Measurements from ENCODE around the gene GALNT14.

Gene GALNT14

DNA sequence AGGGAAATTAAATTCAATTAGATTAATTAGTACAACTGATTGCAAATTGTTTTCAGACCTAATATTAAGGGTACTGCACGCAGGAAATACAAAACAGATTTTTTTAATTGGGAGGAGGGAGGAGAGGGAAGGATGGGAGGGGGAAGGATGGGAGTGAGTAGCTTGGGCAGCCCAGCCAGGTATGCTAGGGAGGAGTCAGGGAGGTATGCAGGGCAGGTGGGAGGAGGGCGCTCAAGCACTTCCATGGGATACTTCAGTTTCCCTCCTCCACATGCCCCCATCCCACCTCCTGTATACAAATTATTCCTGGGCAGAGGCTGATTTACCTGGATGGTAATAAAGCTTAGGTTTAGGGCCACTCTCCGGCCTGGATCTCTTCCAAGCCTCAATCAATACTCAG, 254.4 kb downstream of the GALNT14 start:
- TF ChIP-seq, protein P1, sequence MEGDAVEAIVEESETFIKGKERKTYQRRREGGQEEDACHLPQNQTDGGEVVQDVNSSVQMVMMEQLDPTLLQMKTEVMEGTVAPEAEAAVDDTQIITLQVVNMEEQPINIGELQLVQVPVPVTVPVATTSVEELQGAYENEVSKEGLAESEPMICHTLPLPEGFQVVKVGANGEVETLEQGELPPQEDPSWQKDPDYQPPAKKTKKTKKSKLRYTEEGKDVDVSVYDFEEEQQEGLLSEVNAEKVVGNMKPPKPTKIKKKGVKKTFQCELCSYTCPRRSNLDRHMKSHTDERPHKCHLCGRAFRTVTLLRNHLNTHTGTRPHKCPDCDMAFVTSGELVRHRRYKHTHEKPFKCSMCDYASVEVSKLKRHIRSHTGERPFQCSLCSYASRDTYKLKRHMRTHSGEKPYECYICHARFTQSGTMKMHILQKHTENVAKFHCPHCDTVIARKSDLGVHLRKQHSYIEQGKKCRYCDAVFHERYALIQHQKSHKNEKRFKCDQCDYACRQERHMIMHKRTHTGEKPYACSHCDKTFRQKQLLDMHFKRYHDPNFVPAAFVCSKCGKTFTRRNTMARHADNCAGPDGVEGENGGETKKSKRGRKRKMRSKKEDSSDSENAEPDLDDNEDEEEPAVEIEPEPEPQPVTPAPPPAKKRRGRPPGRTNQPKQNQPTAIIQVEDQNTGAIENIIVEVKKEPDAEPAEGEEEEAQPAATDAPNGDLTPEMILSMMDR (IDR thresholded peaks at IDR 0.05): no peak

DNA sequence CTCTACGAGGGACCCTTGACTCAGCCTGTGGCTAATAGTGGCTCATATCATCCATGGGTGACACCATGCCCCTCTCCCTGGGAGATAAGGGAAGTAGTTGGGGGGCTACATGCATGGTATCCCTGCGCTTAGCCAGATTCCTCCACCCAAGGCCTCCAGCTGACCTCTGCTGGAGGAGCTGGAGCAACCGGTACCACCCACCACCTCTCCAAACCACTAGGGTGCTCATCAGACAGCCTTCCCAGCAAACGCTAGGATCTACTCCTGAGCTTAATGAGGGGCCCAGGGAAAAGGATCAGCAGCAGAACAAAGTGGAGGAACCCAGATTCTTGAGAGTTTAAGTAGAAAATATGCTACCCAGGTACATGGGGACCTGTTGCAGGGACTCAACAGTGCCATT, 255.1 kb downstream of the GALNT14 start:
- TF ChIP-seq, protein P1 (IDR thresholded peaks at IDR 0.05): no peak

DNA sequence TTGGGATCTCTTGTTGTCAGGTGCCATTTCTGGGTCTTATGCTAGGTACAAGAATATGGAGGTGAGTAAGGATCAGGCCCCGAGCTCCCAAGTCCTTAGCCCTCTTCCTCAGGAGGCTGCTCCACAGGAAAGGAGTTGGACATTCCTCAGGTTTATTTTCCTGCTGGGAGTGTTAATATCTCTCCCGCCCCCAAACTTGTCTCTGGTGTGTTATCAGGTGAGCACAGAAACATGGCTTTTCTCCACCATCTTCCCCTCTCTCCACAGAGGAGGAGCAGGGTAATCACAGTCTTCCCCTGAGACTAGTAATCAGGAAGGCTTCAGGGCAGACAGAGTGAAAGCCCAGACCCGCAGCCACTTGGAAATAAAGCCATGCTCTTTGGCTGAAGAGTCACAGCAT, 257.7 kb downstream of the GALNT14 start:
- TF ChIP-seq, protein P1 (IDR thresholded peaks at IDR 0.05): no peak

DNA sequence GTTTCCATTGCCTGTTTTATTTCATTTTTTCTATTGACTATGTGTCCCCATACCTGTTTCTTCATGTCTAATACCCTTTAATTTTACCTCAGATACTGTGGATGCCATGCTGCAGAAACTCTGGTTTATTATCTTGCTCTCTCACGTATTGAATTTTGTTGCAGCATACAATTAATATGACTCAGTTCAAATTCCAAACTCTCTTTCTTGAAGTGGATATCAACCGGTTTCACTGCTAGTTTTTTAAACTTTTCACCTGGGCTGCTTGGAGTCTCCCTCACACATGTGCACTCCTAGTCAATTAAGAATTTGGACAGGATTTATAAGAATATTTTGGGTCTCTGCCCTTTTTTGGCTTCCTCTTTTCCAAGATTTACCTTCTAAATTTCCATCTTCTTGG, 260.4 kb downstream of the GALNT14 start:
- TF ChIP-seq, protein P1 (IDR thresholded peaks at IDR 0.05): no peak

DNA sequence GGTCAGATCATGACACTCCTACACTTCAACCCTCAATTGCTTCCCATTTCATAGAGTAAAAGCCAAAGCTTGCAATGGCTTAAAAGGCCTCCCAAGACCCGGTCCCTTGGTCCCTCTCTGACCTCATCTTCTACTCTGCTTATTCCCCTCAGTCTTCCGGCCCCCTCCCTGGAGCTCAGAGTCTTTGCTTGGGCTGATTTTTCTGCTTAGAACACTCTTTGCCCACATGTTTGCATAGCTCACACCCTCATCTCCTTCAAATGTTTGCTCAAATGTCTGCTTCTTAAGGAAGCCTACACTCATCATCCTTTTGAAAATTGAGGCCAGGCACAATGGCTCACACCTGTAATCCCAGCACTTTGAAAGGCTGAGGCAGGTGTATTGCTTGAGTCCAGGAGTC, 265.4 kb downstream of the GALNT14 start:
- TF ChIP-seq, protein P1 (IDR thresholded peaks at IDR 0.05): no peak

DNA sequence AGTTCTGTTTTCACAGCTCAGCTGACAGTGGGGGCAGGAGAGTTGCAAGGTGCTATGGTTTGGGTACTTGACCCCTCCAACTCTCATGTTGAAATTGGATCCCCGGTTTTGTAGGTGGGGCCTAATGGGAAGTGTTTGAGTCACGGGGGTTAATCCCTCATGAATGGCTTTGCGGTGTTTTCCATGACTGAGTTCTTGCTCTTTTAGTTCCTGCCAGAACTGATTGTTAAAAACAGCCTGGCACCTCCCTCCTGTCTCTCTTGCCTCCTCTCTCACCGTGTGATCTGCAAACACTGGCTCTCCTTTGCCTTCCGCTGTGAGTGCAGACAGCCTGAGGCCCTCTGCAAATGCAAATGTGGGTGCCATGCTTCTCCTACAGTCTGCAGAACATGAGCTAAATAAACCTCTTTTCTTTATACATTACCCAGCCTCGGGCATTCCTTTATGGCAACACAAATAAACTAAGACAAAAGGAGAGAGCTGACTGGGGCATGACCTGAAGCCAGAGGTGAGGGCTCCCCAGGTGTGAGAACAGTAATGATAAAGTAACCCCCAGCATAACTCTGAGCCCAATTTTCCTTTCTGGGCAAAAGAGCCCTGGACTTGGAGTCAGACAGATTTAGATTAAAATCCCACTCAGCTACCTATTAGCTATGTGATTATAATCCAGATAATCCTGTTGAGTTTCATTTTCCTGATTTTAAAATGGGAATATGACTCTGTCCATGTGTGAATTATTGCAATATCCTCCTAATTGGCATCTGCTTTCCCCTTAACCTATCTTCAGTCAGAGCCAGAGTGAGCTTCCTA, 266.1 kb downstream of the GALNT14 start:
- TF ChIP-seq, protein P1 (IDR thresholded peaks at IDR 0.05): no peak

DNA sequence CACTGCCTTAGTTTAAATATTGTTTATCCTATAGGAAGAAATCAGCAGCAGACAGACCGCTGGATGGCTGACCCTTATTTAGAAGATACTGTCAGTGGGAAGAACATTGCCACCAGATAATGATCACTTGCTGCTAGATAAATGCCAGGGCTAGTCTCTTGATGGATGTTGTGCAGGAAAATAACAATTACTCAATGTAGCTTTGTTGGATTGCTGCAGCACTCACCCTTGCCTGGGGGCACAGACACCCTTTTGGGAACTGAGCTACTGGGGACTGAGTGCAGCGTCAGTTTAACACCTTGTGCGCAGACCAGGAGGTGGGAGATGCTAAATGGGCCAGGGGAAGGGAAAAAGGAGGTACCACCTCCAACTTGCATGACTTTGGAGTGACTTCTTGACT, 266.8 kb downstream of the GALNT14 start:
- TF ChIP-seq, protein P1 (IDR thresholded peaks at IDR 0.05): no peak
